ENCODE results near the gene PAX7.

PAX7 gene

DNA sequence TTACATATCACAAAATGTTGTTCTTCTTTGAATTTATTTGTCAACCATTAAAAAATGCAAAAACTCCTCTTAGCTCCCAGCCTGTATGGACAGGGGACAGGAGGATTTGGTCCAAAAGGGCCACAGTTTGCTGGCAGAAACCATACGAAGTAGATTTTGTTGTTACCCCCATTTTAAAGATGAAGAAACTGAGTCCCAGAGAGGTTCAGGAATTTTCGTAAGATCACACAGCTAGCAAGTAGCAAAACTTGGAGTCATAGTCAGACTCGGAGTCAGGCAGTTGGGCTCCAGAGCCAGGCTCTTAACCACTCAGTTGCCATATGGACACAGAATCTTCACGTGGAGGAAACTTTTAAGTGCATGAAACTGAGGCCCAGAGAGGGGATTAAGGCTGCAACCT, 137.4 kb downstream of the PAX7 start:
- DNase-seq, result no peak

DNA sequence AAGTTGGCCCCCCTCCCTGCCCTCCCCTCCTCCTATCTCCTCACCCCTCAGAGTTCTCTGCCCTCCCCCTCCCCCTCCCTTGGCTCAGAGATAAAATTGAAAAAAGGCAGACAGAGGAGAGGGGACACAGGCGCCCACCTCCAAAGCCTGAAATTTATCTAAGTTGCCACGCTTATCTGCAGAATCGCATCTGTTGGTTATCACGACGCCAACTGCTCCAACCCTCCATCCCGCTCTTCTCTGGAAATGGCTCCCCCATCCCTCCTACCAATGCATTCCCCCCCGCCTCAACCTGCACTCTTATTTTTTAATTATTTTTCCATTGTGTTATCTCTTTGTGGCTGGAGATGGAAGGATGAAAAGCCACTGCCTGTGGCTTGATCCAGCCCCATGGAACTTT, 138.5 kb downstream of the PAX7 start:
- no peak for DNase-seq

DNA sequence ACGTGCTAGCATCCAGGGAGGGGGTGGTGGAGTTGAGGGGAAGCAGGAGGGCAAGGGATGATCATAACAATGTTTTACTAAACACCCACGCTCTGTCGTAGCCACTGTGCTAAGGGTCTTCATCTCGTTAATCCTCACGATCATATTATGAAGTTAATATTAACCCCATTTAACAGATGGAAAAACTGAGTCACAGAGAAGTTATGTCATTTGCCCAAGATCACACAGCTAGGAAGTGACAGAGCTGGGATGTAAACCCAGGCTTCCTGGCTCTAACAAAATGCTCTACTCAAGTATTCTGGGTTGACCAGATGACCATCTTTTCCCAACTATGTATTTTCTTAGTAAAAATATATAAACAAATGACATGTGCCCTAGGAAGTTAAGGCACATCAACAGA, 140.2 kb downstream of the PAX7 start:
- DNase-seq, result no peak

DNA sequence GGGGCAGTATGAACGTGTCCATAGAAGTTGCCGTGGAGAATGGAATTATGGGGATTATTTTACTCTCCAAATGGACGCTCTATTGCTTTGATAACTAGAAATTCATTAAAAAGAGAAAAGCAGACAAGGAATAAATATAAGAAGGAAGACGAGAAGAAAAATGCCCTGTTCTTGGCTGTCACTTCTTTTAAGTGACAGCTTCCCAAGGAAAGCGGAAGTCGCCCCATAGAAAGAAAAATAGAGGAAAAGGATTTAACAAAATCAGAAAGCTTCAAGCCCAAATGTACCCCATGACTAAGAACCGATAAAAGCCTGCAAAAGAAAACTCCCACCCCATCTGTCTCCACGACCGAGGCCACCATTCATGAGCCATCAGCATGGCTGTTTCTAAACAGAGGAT, 143.1 kb downstream of the PAX7 start:
- no peak for DNase-seq

DNA sequence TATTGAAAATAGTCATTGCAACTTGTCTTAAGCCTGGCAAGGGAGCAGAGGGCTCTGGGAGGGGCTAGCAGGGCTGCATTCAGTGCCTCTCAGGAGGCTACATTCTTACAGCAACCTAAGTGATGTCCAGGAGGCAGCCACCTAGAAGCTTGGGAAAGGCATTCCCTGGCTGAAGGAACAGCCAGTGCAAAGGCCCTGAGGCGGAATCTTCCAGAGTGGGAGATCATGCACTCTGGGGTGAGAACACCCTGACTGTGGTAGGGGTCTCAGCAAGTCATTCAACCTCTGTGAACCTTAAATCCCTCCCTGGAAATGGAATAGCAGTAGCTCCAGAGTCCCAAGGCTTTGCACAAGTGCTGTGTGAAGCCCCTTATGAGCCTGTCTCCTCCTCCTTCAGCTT, 144.7 kb downstream of the PAX7 start:
- DNase-seq, result no peak

DNA sequence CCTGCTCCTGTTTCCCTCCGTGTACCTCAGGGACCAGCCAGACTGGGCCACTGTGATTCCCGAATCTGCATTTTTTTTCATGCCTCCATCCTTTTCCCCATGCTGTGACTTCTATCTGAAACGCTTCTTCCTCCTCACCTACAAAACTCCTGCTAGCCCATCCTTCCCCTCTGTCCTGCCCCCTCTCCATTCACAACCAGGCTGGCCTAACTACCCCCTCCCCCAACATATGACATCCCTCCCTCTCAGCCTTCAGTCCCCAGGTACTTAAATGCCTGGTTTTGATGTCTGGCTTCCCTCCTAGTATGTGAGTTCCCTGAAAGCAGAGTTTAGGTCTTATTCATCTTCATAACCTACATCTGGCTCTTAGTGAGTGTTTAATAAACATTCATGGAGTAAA, 146.1 kb downstream of the PAX7 start:
- DNase-seq, result no peak

DNA sequence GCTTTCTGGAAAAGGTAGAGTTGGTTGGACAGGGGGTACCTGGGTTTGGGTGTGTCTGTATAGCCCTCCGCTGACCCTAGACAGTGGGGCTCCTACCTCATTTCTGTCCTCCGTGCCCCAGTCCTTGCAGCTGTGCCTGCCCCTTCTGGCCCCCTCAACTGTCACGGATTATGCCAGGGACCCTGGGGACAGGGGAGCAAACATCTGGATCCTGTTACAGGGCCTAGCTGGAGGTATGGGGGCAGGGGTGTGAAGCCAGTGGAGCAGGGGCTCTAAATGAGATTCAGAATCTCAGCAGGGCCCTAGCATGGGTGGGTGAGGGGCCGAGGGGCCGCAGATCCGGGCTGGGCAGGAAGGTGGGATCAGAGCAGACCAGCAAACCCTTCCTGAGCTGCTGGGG, 147.8 kb downstream of the PAX7 start:
- no peak for DNase-seq

DNA sequence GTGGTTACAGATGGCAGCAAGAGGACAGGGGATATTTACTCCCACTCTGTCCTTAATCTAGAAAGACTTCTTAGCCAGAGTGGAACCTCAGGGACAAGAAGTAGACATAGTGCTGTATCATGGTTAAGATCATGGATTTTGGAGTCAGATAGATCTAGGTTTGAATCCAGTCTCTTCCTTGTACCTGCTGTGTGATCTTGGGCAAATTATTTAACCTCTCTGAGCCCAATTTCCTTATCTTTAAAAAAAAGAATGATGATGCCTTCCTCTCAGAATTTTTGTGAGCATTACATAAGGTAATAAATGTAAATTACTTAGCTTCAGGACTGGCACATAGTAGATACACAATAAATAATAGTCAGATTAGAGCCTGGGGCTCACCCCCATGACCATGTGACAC, 150.4 kb downstream of the PAX7 start:
- no peak for DNase-seq

DNA sequence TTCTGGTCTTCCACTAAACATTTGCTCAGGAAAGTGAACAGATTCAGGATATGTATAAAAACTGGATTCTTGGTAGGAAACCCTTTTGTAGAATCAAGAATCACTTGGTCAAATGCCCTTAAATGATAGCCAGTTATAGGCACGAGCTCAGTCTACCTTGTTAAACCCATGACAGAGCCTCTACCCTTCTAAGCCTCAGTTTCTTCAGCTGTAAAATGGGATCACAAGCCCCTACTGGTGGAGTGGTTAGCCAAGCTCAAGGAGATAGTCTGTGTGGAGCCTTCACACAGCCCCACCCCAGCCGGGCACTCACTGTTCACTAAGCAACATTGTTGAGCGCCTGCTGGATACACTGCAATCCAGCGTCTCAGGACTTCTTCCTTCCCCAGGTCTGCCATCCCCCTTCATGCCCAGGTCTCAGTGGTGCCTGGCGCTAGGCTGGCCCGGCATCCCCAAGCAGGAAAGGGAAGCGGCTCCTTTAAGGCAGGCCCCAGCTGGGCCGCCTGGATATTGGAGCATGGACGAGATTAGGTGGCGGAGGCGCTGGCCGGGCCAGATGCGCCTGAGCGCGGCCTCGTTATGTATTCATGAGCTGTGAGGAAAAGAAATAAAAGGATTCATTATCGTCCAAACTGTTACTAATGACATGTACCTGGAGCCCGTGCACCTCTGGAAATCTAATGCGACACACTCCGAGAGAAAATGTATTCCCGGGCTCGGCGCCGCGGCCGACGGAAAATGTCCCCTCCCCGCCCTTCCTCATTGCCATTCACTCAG, 153.2 kb downstream of the PAX7 start:
- DNase-seq, result no peak

DNA sequence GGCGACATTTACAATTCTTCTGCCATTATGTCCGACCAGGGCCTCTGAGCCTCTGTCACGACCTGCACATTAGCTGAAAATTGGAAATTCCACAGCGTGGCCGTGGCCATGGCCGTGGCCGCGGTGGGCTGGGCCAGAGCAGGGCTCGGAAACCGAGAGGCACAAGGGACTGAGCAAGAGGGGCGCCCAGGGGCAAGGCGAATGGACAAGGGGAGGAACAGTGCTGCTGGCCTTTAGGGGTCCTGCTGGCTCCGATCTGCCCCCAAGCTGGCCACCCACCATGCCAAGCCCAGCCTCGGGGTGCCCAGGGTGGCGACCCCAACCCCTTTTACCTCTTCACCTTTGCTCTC, 153.8 kb downstream of the PAX7 start:
- no peak for DNase-seq

DNA sequence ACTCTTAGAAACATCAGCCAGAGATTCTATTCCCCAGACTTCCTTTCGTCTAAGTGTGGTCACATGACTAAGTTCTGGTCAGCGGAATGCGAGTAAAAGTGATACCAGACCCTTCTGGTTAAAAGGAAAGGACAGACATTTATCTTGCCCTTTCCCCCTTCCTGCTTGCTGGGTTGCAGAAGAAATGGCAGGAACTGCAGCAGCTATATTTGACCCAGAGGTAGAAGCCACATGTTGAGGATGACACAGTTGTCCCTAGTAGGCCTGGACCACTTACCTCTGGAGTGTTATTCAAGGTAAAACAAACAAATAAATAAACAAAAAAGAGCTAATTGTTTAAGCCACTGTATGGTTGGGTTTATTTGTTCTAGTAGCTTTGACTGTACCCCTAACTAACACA, 155.5 kb downstream of the PAX7 start:
- no peak for DNase-seq

DNA sequence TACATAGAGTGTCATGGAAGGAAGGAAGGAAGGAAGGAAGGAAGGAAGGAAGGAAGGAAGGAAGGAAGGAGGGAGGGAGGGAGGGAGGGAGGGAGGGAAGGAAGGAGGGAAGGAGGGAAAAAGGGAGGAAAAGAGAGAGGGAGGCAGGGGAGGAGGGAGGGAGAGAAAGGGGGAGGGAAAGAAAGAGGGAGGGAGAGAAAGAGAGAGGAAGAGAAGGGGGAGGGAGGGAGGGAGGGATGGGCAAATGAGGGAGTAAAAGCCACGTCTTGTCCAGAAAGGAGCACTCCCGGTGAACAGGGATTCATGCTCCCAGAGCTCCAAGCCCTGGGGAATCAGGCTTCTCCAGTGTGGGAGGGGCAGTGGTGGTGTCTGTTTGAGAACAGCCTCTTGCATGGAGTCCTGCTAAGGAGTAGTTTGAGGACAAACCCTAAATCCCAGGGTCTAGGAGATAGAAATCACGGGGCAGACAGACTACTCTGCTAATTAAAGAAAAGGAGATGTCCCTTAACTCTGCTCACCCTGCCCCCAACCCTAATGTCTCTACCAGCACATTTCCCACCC, 157.3 kb downstream of the PAX7 start:
- DNase-seq, result no peak

DNA sequence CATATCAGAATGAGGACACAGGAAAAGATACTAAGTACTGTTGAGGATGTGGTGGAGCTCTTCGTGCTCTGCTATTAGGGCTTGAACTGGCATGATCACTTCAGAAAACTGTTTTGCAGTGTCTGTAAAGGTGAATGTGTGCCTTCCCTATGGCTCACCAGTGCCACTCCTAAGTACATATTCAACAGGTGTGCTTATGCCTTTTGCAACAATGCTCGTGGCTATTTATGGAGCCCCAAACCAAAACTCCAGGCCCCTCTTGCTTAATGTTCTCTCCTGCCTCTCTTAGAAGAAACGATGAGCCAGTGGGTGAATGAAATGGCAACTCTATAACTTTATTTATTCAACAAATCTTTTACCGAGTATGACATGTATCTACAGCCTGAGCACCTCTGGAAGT, 158.6 kb downstream of the PAX7 start:
- DNase-seq, result no peak

DNA sequence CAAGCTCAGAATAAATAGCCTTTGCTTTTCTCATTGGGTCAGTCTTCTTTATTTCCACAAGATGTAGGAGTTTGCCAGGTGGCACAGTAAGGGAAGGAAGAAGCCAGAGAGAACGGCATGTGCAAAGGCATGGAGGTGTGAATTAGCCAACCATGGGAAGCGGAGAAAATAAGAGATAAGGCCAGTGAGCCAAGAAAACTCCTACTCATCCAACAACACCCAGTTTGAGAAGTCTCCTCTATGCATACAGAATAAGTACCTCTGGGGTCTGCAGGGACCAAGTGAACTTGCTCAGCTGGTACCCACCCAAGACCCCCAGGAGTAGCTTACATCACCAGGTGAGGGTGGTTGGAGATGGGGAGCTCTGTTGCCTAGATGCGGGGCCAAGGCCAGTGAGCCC, 162.1 kb downstream of the PAX7 start:
- no peak for DNase-seq

DNA sequence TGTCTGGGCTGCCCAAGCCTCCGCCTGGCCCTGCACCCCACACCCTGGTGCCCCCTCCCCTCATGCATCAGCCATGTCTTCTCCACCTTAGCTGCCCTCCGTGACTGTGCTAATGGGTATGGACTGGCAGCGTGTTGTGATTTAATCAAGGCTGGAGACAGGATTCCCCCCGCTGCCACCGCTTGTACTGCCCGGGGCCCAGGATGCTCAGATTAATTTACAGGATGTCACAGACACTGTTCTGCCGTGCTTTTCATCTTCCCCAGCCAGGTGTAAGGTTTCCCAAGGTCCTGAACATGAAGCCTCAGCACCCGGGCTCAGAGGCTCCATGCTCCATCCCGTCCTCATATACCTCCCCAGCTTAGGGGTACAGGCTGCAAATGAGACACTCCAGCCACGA, 162.5 kb downstream of the PAX7 start:
- no peak for DNase-seq

DNA sequence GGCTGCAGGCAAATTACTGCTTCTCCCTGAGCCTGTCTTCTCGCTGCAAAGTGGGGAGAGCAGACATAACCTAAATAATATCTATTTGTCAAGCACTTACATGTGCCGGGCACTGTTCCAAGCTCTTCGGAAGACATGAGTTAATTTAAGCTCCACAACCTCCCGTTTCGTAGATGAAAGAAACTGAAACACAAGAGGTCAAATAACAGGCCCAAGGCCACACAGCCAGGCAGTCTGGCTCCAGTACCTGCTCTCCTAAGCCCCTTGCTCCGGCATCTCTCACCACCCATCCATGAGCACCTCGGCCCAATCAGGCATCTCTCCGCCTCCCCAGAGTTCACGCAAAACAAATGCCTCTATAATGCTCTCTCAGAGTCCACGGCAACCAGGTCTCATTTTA, 163.4 kb downstream of the PAX7 start:
- DNase-seq, result no peak

DNA sequence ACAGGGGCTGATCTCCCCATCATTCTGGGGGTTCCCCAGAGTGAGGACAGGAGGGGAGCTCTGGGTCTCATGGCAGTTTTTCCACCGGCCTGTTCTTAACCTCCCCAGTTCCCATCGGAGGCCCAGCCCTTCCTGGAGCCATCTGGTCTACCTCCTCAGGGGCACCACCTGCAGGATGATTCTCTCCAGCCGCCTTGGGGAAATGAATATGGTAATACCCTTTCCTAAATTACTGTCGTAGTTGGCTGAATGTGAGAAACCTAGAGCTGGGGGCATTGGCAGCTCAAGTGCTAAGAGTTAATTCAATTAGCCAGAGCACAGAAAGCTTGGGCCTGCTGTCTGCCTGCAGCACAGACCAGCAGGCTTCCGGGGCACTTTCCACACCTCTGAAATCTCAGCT, 163.9 kb downstream of the PAX7 start:
- DNase-seq, result no peak

DNA sequence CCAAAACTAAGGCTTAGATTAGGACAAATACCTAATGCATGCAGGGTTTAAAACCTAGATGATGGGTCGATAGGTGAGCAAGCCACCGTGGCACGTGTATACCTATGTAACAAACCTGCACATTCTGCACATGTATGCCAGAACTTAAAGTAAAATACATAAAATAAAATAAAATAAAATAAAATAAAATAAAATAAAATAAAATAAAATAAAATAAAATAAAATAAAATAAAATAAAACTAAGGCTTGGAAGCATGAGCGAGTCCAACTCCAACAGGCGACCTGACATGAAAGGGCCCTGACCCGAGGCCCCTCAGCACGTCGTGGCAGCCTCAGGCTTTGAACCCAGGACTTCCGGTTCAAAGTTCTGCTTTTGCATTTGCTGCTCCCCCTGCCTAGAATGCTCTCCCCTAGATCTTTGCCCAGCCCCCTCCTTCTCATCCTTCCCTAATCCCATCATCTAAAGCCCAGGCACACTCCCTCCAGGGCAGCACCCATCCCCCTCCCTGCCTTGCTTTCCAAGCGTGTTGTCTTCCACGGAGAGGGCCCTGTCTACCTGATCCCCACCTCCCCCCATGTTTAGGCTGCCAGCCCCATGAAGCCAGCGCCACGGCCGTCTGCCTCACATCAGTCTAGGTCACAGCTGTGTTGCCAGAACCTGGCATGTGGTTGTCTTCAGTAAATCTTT, 164.5 kb downstream of the PAX7 start:
- no peak for DNase-seq

DNA sequence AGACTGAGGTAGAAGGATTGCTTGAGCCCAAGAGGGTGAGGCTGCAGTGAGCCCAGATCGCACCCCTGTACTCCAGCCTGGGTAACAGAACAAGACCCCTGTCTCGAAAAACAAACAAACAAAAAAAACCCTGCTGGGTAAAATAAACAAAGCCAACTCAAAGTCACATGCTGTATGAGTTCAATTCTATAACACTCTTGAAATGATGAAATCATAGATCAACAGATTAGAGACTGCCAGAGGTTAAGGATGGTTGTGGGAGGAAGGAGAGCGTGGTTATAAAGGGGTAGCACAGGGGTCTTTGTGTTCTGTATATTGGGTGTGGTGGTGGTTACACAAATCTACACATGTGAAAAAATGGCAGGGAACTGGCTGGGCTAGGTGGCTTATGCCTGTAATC, 166.3 kb downstream of the PAX7 start:
- no peak for DNase-seq

All from NCI-H2107 (cell line).